ENCODE data around the gene IGFBP6.

- TF ChIP-seq, protein P1, sequence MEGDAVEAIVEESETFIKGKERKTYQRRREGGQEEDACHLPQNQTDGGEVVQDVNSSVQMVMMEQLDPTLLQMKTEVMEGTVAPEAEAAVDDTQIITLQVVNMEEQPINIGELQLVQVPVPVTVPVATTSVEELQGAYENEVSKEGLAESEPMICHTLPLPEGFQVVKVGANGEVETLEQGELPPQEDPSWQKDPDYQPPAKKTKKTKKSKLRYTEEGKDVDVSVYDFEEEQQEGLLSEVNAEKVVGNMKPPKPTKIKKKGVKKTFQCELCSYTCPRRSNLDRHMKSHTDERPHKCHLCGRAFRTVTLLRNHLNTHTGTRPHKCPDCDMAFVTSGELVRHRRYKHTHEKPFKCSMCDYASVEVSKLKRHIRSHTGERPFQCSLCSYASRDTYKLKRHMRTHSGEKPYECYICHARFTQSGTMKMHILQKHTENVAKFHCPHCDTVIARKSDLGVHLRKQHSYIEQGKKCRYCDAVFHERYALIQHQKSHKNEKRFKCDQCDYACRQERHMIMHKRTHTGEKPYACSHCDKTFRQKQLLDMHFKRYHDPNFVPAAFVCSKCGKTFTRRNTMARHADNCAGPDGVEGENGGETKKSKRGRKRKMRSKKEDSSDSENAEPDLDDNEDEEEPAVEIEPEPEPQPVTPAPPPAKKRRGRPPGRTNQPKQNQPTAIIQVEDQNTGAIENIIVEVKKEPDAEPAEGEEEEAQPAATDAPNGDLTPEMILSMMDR (IDR thresholded peaks at IDR 0.05) = no peak
- TF ChIP-seq EP300 (IDR thresholded peaks at IDR 0.05) = no peak
- no peak for TF ChIP-seq POLR2A (IDR thresholded peaks at IDR 0.05)
- no peak for TF ChIP-seq POLR2AphosphoS5 (IDR thresholded peaks at IDR 0.05)
Observed at GRCh38 chr12:53113951-53114350, 16.5 kb downstream of the IGFBP6 start.

Measured in sigmoid colon (tissue), 4 donors.